ENCODE measurements around the gene ATP6V0D1.

ATP6V0D1 gene

DNA sequence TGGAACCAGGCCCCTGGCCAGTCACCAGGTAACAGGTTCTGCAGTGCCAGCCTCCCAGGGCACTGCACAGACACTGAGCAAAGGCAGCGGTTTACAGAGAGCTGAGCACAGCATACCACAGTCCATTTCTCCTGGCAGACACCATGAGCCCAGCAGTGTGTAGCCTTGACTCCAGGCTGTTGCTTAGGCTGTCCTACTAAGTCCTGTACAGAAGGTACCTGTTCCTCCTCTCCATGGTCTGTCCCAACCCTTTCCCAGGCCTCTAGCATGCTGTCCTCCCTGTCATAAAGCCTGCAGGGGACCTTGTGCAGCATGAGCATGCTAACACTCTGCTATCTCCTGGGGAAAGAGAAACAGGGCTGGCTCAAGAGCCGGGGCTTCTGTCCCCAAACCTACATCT, 20.0 kb downstream of the ATP6V0D1 start:
- DNase-seq = no peak

DNA sequence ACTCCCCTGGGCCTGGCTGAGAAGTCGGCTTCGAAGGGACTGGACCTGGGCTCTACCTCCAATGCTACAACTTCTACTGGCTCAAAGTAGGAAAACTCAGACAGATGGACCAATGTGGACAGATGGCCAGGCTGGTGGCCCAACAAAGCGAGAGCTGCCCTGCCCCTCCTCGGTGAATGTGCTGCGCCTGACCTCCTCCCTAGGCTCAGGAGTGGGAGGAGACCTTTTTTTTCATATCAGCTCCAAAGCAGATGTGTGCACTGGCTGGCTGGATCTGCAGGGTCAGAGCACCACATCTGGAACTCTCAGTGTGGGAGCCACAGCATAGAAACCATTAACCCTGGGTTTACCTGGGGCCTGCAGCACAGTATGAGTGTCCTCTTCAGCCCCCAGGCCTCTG, 20.8 kb downstream of the ATP6V0D1 start:
- DNase-seq = no peak

DNA sequence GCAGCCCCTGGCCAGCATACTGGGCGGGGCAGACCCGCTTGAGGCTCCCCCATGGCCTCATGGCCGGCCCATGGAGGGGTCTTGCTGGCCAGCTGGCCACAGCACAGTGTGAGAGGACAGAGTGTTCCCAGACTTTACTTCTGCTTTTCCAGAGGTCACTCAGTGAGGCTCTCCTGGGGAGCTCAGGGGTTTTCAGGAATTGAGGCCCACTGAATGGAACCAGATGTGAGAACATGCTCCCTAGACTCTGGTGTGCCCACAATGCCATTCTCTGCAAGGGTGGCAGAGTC, 21.2 kb downstream of the ATP6V0D1 start:
- DNase-seq = no peak

DNA sequence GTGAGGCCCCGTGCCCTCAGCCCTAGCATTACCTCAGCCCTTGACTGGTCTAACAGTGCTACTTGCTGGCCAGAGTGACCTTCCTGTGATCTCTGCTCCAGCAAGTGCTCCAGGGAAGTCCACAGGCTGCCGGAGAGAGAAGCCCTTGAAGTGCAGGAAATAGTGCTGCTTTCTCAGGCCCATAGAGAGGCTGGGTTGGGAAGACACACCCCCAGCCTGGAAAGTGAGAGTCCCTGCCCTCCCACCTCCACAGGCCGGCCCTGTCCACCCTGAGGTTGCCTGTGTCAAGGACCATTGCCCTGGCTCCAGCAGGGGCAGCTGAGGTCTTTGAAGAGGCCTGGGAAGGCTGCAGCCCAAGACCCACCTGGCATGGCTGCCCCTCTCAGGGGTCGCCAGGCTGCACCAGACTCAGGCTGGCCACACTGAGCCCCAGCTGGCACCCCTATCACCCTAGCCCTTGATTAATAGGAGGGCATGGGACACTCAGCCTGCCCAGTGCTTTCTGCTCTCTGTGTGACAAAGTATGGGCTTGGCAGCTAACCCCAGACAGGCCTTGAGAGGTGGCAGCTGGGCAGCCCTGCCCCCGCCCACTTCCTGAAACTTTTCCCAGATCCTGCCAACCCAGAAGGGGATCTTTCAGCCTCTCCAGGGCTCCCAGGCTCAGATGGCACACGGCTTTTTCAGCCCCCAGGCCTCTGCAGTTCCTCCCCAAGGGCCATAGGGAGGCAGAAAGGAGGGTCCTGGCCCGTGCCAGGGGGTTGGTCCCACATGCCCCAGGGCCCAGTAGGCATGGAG, 21.7 kb downstream of the ATP6V0D1 start:
- no peak for DNase-seq

GRCh38 chr16:67458121-67458641, 22.8 kb downstream of the ATP6V0D1 start:
- DNase-seq = no peak

- no peak for DNase-seq
Measured at GRCh38 chr16:67457611-67458010, 23.3 kb downstream of the ATP6V0D1 start.

DNA sequence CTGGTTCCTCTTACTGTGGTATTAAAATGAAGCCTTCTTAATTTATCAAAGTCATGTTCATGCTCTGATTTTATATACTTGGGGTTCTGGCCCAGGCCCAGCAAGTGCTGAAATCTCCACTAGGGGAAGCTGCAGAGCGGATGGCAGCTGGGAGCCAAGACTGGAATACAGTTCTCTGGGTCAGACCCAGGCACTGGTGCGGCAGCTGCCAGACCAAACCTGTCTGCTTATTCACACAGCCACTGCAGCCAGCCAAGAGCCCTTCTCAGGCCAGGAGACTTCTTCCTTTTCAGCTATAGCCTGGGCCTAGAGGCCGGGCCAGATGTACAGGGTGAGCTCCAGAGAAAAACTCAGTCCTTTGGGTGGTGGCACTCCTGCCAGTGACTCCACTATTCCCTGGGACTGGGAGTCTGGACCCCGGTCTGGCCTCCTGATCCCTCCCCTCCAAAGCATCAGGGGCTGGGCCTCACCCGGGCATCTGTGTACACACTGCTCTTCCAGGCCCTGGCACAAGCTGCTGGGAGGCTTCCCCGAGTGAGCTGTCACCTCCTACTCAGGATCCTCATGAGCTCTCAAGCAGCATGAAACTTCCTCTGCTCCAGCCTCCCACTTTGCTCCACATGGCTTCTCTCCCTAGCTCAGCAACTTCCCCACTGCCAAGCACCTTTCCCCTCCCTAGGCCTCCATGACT, 24.4 kb downstream of the ATP6V0D1 start:
- DNase-seq = no peak

DNA sequence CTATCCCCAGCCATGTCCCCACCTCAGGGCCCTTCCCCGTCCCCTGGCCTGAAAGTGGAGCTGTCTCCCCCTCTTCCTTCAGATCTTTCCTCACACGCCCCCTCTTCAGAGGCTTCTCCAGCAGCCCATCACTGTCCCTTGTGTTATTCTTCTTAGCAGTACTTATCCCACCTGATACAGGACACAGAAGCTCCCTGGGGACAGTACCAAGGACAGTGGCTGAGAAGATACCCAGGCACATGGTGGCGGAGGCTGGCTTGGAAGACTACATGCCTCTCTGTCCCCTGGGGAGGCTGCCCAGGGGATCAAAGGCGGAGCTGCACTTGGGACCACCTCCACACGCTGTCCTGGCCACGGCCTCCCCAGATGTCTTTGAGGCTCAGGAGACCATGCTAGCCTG, 26.1 kb downstream of the ATP6V0D1 start:
- DNase-seq = no peak

GRCh38 chr16:67454104-67454503, 26.9 kb downstream of the ATP6V0D1 start:
- DNase-seq = no peak

DNA sequence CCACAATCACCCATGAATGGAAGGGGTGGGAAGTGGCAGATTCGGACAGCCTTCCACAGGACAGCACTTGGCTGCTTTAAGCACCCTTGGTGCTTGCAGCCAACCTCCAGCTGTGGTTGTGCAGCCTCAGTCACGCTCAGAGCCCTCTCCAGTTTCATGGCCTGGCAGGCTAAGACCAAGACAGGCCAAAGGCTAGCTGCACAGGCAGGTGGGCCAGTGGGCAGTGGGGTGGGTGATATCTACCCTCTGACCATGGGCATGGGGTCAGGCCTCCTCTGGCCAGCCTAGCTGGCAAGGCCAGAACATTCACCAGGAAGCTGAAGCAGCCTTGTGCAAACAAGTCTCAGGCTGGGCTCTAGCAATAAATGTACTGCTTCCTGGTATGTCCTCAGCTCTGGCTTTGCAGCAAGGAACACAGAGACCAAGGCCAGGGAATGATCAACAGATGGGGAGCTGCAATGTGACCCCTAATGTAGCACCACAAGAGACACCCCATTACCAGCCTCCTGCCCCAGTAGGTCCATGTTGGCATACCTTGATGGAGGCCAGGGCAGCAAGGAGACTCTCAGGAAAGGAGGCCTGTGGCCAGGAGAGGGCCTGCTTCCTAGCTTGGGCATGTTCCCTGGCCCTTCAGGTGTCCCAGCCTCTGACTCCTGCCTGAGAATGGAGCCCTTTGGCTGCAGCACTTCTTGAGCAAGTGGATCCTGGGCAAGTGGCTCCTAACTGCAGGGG, 29.1 kb downstream of the ATP6V0D1 start:
- DNase-seq = no peak

DNA sequence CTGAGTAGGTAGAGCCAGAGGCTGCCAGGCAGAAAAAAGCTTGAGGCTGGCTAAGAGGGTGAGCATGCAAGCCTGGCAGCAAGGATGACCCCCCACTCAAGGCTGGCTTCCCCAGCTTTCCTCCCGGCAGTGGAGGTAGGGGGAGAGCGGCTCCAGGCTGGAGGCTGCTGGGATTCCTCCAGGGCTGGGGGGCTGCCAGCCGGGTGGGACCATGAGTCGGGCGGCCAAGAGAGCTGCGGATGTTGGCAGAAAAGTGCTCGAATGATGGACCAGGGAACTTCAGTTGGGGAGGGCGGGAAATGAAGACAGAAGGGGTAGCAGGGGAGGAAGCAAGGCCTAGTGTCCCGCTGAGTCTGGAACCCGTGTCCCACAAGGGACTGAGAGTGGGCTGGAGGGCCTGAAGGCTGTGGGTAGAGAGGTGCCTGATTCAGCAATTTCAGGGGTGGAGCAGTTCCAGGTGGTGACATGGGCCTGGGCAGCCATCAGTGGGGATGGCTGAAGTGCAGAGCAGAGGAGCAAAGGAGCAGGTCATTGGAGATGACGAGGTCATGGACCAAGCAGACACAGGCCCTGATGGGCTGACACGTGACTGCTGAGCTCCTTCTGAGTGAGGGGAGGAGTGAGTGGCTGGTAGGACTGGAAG, 29.8 kb downstream of the ATP6V0D1 start:
- DNase-seq = no peak

DNA sequence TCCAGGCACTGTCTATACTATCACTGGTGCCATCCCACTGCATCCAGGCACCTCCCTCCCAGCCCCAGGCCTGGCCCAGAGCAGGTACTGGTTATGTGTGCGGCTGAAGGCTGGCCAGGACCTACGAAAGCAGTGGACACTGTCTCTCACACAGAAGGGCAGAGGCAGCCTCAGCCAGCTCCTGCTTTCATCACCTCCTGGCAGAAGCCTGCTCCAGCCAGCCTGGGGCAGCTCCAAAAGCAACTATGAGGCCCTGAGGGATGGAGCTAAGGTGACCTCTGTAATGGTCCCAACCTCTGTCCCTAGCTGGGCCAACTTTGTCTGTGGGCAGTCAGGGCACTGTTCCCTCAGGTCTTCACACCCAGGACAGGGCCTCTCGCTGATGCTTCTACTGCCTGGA, 31.2 kb downstream of the ATP6V0D1 start:
- no peak for DNase-seq

DNA sequence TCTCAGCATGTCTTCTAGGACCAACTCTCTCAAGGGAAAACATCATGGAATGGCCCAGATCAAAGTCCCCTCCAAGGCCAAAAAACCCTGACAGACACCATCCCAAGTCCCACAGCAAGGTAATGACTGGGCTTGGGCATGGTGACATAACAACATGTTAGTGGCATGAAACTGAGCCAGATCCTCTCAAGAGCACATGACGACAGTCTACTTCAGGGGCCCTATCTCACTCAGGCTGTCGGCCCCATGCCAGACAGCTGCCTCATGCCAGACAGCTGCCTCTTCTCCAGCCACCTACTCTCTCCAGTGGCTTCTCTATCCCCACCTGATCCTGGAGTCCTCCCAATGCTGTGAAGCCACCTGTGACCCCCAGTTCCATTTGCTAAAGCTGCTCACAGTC, 31.6 kb downstream of the ATP6V0D1 start:
- no peak for DNase-seq

DNA sequence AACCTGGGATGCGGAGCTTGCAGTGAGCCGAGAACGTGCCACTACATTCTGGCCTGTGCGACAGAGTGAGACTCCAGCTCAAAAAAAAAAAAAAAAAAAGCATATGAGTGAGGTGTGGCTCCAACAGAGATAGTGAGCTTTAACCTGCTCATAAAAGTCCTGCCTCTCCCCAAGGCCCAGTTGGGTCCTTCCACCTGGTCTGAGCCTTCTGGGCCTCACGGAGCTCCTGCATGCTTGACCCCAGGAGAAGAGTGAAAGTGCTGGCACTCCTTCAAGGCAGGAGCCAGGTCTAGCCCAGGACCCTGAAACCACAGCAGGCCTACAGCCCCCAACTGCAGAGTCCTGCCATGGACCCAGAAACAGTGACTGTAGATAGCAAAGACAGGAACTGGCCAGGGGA, 32.4 kb downstream of the ATP6V0D1 start:
- DNase-seq = no peak

GRCh38 chr16:67447508-67448076, 33.4 kb downstream of the ATP6V0D1 start:
- peak; percentile 68 for DNase-seq

DNA sequence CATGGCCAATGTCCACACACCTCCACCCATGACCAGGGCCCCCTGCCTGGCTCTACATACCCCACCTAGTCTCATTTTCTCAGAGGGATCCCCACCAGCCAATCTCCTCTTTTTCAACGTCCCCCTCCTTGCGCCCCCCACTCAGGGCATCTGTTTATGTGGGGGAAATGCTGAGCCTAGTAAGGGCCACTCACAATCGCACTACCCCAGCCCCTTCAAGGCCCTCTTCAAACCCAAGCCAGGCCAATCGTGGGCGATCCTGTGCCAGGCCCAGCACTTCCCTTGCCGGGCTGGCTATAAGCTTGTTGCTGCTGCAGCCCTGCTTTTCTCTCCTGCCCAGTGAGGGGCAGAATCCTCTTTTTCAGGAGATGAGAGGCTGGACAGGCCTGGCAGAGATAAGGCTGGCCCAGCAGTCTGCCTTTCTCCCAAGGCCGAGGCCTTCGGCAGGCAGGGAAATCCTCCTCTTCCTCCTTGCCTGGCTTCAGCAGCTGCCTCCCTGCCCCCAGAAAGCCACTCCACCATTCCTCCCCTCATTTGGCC, 33.9 kb downstream of the ATP6V0D1 start:
- no peak for DNase-seq

GRCh38 chr16:67445913-67446907, 34.7 kb downstream of the ATP6V0D1 start:
- no peak for DNase-seq

GRCh38 chr16:67445441-67445912, 35.5 kb downstream of the ATP6V0D1 start:
- no peak for DNase-seq

- DNase-seq = no peak
Measured at GRCh38 chr16:67445126-67445426, 35.9 kb downstream of the ATP6V0D1 start.

DNA sequence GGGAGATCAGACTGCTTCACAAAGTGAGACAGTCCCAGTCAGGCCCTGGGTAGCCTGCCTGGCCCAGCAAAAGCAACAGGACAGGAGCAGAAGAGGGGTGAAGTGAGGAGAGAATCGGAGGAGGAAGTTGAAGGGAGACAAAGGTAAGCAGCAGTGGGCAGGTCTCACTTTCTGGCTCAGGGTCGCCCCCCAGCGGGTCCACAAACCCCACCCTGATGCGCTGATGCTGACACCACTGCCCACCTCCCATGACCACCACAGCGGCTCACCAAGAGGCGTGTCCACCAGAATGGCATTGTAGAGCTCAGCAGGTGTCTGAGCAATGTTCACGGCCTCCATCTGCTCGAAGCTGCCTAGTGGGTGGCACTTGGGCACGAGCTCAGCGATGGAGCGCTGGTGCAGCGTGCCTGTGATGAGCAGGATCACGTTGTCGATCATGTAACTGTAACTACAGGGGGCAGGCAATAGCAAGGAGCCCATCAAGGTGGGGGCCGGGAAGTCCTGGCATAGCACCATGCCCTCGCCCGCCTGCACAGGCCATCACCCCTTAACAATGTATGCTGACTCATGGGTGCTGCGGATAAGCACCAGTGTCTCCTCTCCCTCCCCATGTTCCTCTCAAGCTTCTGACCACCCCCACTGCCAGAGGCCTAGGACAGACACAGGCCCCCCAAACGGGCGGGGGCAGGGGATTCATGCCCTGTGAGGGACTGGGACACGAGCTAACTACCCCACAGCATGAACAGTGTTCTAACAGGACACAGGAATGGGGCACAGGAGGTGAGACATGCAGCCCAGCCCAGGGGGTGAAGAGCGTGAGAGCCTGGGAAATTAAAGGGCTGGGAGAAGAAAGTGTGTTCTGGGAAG, 36.5 kb downstream of the ATP6V0D1 start:
- no peak for DNase-seq

Data from stimulated activated CD4-positive, alpha-beta T cell treated with anti-CD3 and anti-CD28 coated beads, Interleukin-4, amount 100 ng/mL, for 1 hour (primary cell).